GM18499 (cell line): ENCODE data around the gene MYO16.
"Not testable (repeated sequence)": the region's sequence is repeated elsewhere in the genome, so short reads cannot be mapped to it uniquely, and the experiment has no call there.

Experiments
- ATAC-seq: cut with Tn5 transposase; IDR thresholded peaks from one replicate; pipeline ENCODE4 v1.9.1; 2021; ENCODE audit warnings: moderate number of reproducible peaks; ENCODE audit not compliant: insufficient read depth, unreplicated experiment

MYO16 gene

GRCh38 chr13:108733022-108733560 lies 103.7 kb downstream of the MYO16 start:
- no peak for ATAC-seq

- ATAC-seq: no peak
Measured at GRCh38 chr13:108734676-108735075, 105.3 kb downstream of the MYO16 start.

GRCh38 chr13:108741930-108742329 lies 112.5 kb downstream of the MYO16 start:
- ATAC-seq: no peak

GRCh38 chr13:108742701-108743451 lies 113.5 kb downstream of the MYO16 start:
- ATAC-seq: no peak

DNA sequence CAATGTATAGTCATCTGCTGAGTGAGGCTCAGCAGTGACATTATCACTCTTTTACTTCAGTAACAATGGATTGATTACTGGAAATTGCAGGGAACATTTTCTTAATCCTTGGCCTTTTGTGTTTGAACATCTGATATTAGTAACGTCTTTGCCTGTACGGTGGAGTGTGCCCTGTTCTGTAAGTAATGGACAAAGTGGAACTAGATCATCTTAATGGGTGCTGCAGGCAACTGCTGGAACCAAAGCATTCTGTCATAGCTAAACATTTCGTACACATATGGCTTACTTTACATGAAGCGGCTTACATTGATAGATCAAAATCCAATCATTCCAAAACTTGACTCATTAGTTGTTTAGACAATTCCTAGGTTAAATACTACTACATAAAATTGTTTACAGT lies 114.1 kb downstream of the MYO16 start:
- ATAC-seq: no peak

- no peak for ATAC-seq
Measured at GRCh38 chr13:108747843-108748242, 118.4 kb downstream of the MYO16 start.

DNA sequence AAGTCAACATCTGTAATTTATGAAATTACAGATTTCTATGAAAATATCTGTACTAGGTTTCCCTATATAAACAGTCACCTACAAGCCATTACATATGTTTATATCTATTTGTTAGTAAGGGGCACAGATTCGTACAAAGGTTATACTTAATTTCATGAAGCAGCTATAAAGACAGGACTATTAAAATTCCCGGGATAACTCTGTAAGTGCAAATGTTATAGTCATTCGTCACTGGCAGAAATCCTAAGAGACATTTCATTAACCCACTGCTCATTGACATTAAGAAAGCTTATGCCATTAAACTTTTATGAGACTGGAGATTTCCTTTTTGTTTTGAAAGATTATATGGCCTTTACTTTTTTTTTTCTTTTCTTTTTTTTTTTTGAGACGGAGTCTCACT lies 122.9 kb downstream of the MYO16 start:
- ATAC-seq: no peak

- ATAC-seq: no peak
Measured at GRCh38 chr13:108755083-108755482, 125.7 kb downstream of the MYO16 start.

- ATAC-seq: no peak
Measured at GRCh38 chr13:108760129-108760528, 130.7 kb downstream of the MYO16 start.

GRCh38 chr13:108760541-108760940 lies 131.1 kb downstream of the MYO16 start:
- ATAC-seq: no peak

GRCh38 chr13:108768035-108768434 lies 138.6 kb downstream of the MYO16 start:
- ATAC-seq: no peak

DNA sequence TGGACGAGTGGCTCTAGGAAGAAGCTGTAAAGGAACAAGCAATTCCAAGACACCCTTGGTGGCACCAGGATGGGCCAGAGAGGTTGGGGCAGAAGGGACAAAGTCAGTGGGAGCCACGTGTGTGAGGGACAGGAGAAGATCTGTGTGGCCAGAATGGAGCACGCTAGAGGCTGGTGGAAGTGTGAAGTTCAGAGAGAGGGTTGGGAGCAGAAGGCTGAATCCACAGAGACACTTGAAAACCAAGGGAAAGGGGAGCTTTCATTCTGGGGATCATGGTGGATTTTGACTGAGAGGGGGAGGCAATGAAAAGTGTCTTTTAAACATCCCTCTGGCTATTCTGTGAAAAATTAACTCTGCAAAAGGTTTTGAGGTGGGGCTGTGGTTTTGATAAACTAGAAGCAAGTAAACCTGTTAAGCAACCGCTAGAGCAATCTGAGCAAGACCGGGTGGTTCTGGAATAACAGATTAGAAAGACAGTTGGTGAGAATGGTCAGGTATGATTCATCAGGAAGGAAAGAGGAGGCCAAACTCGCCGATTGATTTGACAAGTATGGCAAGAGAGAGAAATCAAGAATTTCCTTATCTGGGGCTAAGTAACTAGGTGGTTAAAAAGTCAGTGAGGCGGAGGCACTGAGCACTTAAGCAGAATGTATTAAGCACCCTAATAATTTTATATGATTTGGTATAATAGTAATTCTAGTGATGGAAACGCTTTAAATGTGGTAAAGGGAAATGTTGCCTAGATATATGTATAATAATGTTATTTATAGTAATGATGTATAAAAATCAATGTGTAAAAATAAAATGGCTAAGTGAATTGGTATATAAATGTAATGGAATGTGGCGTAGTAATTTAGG lies 140.0 kb downstream of the MYO16 start:
- ATAC-seq: no peak

GRCh38 chr13:108775597-108775996 lies 146.2 kb downstream of the MYO16 start:
- no peak for ATAC-seq

DNA sequence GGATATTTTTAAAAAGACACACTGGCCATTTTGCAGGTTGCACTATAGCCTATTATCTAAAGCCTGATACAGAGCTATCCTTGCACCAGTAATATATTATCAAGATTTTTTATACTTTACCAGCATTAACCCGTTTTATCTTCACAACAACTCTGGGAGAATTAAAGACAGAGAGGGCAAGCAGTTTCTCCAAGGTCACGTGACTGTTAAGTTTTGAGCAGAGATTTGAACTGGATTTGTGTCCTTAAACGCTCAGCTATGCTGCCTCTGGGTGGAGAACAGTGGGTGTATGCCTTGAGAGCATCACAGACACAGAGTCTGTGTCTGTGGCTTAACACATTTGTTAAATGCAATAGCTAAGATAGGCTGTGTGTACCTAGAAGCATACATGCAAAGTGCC lies 147.2 kb downstream of the MYO16 start:
- ATAC-seq: no peak

DNA sequence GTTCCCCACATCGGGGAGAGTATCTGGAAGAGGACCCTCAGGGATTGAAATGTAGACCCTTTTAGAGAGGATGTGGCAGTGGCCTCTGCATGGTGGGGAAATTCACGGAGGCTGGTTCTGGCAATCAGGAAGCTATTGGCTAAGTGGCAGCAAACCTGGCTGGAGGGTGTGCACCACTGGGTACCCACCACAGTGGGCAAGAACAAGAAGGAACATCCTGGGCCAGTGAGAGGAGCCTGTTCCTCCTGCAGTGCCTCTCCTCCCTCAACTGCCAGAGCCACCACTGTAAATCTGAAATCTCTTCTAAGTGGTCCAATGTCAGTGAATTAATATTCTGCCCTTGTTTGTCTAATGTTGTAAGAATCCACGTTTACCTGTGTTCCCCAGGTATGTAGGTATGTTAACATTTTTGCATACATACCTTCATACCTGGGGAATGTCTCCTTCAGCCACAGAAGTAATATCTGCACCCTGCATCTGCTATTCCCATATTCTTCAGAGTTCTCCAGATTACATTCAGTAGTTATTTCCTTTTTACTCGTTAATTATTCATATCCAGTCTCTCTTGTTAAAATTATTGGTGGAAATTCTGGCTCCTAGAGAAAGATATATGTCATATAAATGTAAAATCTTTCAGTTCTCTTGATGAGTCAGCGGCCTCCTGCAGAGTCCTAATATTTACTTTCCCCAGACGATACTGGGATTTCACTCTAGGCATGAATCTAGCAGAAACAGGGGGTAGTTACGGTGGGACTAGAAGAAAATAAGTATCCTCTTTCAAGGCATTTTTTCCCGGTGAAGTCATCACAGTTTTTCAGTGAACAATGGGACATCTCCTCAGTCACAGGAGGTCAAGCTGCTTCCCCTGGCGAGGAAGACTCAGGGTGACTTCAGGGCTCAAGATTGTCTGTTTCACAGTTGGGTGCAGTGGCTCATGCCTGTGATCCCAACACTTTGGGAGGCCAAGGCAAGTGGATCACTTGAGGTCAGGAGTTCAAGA lies 148.3 kb downstream of the MYO16 start:
- no peak for ATAC-seq

- no peak for ATAC-seq
Measured at GRCh38 chr13:108779308-108779707, 149.9 kb downstream of the MYO16 start.

DNA sequence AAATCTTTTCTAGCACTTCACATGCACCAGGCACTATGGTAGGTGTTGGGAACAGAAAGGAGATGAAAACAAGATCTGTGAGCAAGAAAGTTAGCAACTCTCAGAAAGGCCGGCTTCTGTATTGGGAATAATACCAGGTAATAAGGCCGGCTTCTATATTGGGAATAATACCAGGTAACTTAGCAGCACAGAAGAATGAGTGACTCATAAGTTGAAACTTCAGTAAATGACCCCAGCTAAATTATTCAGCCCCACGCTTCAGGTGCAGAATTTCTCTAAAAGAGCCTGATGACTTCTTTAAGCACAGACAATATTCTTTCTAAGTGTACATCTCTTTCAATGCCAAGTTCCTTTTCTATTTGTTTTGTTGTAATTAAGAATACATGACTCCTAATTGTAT lies 151.3 kb downstream of the MYO16 start:
- ATAC-seq: no peak

- ATAC-seq: no peak
Measured at GRCh38 chr13:108781312-108781711, 151.9 kb downstream of the MYO16 start.

GRCh38 chr13:108782480-108782879 lies 153.1 kb downstream of the MYO16 start:
- not testable (repeated sequence) for ATAC-seq

GRCh38 chr13:108785844-108786243 lies 156.4 kb downstream of the MYO16 start:
- no peak for ATAC-seq
